Measurements from ENCODE around the gene ANTXR1.

- TF ChIP-seq, protein P1, sequence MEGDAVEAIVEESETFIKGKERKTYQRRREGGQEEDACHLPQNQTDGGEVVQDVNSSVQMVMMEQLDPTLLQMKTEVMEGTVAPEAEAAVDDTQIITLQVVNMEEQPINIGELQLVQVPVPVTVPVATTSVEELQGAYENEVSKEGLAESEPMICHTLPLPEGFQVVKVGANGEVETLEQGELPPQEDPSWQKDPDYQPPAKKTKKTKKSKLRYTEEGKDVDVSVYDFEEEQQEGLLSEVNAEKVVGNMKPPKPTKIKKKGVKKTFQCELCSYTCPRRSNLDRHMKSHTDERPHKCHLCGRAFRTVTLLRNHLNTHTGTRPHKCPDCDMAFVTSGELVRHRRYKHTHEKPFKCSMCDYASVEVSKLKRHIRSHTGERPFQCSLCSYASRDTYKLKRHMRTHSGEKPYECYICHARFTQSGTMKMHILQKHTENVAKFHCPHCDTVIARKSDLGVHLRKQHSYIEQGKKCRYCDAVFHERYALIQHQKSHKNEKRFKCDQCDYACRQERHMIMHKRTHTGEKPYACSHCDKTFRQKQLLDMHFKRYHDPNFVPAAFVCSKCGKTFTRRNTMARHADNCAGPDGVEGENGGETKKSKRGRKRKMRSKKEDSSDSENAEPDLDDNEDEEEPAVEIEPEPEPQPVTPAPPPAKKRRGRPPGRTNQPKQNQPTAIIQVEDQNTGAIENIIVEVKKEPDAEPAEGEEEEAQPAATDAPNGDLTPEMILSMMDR (conservative IDR thresholded peaks at IDR 0.05): no peak
- no peak for TF ChIP-seq ZFX (IDR thresholded peaks at IDR 0.05)
These were observed 34.7 kb downstream of the ANTXR1 start for GRCh38 chr2:69047625-69048145.

Measured in C4-2B (cell line).